GM12891 (cell line): ENCODE results near the gene ZNF69.

ENCODE experiments used
- PAX5 ChIP-seq: IDR thresholded peaks from 2 replicates; pipeline ENCODE4 v1.6.1; 2011; ENCODE audit warnings: low read length, moderate library complexity, mild to moderate bottlenecking; ENCODE audit not compliant: insufficient read depth, severe bottlenecking
- POLR2A ChIP-seq: IDR thresholded peaks from 2 replicates; pipeline ENCODE4 v1.6.1; 2011; ENCODE audit warnings: low read depth, low read length, control low read depth
- POLR2AphosphoS5 ChIP-seq: IDR thresholded peaks from 2 replicates; pipeline ENCODE4 v1.6.1; 2011; ENCODE audit warnings: low read depth, low read length, control low read depth
- POU2F2 ChIP-seq: IDR thresholded peaks from 2 replicates; pipeline ENCODE4 v1.6.1; 2011; ENCODE audit warnings: low read depth, mild to moderate bottlenecking, control low read depth, low read length, moderate library complexity
- SPI1 ChIP-seq: IDR thresholded peaks from 2 replicates; pipeline ENCODE4 v1.6.1; 2011; ENCODE audit warnings: low read depth, low read length, control low read depth
- TAF1 ChIP-seq: IDR thresholded peaks from 2 replicates; pipeline ENCODE4 v1.6.1; 2011; ENCODE audit warnings: low read depth, low read length, control low read depth

DNA sequence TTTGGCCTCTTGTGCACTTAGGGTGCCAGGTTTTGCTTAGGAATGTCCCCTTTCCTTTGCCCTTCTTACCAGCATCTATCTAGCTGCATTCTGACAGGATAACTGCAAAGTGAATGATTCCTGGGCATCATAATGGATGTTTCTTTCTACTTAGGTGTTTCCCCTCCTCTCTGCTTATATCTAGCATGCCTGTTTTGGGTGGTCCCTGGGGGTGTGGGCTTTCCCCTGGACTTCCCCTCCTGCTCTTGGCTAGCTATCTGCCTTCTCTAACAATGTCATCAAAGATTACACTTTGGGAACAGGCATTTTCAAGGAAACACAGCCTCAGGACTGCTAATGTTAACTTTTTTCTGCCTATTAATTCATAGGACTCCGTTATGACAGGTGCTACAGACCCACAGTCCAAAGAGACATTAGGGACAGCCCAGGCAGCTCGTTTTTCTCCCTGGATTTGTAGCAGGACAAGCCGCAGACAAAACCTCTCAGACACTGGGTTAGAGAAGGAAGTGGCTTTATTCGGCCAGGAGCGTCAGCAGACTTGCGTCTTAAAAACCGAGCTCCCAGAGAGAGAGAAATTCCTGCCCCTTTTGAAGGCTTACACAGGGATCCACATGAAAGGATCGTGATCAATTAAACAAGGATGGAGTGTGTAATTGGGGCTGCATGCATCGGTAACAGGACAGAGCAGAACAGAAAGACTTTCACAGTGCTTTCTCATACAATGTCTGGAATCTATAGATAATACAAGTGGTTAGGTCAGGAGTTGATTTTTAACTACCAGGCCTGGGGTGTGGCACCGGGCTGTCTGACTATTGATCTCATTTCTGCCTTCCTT, 54.6 kb downstream of the ZNF69 start:
- TF ChIP-seq TAF1 = no peak
- TF ChIP-seq POLR2A = no peak
- no peak for TF ChIP-seq POLR2AphosphoS5
- no peak for TF ChIP-seq SPI1
- TF ChIP-seq PAX5 = no peak
- TF ChIP-seq POU2F2 = no peak
